Subcutaneous adipose tissue (tissue), 4 donors: Measurements from ENCODE around the gene FBL. TPM values are rescaled to one million over a fixed set of nuclear protein-coding genes. Genes with fewer than 3 reads are reported as not detected.

ENCODE experiments used
- CTCF ChIP-seq: fragments of 450-650 bp; IDR thresholded peaks from one replicate; pipeline ENCODE4 v1.5.1; 2016; ENCODE audit warnings: low read depth, mild to moderate bottlenecking, control low read depth, antibody characterized with exemption, moderate library complexity
- total RNA-seq, 4 donors: library from RNA; depleted of rRNA; stranded (reverse); fragments of >200 nt; gene quantifications; one replicate each; pipeline ENCODE4 v1.1.0, GENCODE V29; 2016

Gene FBL
- total RNA-seq, 4 donors from 2014 or later, result 101 to 168 (median 104) TPM

GRCh38 chr19:39858541-39858940 lies 12.4 kb upstream of the FBL start:
- no peak for TF ChIP-seq CTCF

- TF ChIP-seq CTCF, result no peak
Observed at GRCh38 chr19:39852882-39853281, 6.7 kb upstream of the FBL start.

- no peak for TF ChIP-seq CTCF
Observed at GRCh38 chr19:39850892-39851291, 4.7 kb upstream of the FBL start.

- TF ChIP-seq CTCF, result no peak
Observed at GRCh38 chr19:39848392-39848791, 2.2 kb upstream of the FBL start.

GRCh38 chr19:39847525-39847924 lies 1.3 kb upstream of the FBL start:
- no peak for TF ChIP-seq CTCF

GRCh38 chr19:39846678-39847486 lies 703 bp upstream of the FBL start:
- no peak for TF ChIP-seq CTCF

GRCh38 chr19:39845584-39845932 lies 621 bp downstream of the FBL start:
- no peak for TF ChIP-seq CTCF
